Measurements from ENCODE around the gene PRIM2. TPM values are rescaled to one million over a fixed set of nuclear protein-coding genes. Genes with fewer than 3 reads are reported as not detected.
"Not testable (repeated sequence)": the region's sequence is repeated elsewhere in the genome, so short reads cannot be mapped to it uniquely, and the experiment has no call there.

The PRIM2 gene
- polyA plus RNA-seq, 6 donors from 2014 or later: 3.8 to 11.4 (median 8.8) TPM

DNA sequence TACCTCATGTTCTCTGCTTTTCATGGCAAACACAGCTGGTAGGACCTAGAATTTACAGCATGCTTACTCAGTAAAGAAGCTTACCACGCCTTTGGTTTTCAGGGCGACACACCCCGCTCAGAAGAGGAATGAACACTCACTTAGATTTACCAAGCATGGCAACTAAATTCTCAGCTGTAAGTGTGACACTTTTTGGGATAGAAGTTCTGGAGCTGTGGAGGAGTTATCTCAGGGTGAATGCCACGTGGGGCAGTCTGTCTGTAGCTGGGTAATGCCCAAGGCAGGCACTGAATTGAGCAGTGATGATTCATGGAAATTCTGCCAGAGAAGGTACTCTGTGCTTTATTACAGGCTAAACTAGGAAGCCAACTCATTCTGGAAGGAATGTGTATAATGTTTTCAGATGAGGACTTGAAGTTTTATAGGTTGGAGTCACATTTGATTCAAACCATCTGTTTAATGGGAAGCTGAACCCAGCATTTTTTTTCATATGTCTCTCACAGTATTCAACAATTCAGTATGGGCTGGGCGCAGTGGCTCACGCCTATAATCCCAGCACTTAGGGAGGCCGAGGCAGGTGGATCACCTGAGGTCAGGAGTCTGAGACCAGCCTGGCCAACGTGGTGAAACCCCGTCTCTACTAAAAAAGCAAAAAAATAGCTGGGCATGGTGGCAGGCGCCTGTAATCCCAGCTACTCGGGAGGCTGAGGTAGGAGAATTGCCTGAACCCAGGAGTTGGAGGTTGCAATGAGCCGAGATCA, 3.5 kb upstream of the PRIM2 start:
- Mint-ChIP-seq H3K27ac (peak overlapping the region in 1 of 6 donors; percentile 69), H3K4me1 (peaks cover 8 to 13% (median 9%) of the 10 kb centered on the region in 3 donors)
- no peak for ATAC-seq (ENCODE audit: low read depth in 2 of 2)

DNA sequence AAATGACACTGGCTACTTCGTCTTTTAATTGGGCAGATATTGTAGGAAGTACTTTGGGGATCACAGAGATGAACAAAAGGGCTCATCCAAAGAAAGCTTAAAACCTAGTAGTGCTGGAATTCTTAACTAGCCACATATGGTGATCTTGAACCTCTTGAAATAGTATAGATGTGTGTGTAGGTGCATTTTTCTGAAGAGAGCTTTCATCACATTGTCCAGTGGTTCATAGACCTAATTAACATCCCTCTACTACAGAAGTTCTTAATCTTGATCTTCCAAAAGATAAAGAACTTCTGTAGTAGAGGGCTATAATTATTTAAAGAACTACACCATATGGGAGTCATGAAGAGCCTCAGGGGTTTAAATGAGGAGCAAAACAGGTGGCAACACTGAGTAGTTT, 2.3 kb upstream of the PRIM2 start:
- Mint-ChIP-seq H3K4me1 (peaks cover 16 to 21% (median 18%) of the 10 kb centered on the region in 3 donors), H3K36me3 (no peaks in the 10 kb centered on the region), H3K27ac (no peak overlapping the region), H3K4me3 (no peak overlapping the region), H3K27me3 (peaks cover 0 to 7% (median 4%) of the 10 kb centered on the region in 3 donors), H3K9me3 (no peaks in the 10 kb centered on the region)
- no peak for DNase-seq
- ATAC-seq (ENCODE audit: low read depth in 2 of 2): no peak

More for the DNA sequence above, 3.5 kb upstream of the PRIM2 start:
- H3K9me3 Mint-ChIP-seq: no peaks in the 10 kb centered on the region
- peaks cover 0 to 7% (median 4%) of the 10 kb centered on the region in 3 donors for H3K27me3 Mint-ChIP-seq
- H3K36me3 Mint-ChIP-seq: no peaks in the 10 kb centered on the region
- no peak overlapping the region for H3K4me3 Mint-ChIP-seq
- DNase-seq: no peak

DNA sequence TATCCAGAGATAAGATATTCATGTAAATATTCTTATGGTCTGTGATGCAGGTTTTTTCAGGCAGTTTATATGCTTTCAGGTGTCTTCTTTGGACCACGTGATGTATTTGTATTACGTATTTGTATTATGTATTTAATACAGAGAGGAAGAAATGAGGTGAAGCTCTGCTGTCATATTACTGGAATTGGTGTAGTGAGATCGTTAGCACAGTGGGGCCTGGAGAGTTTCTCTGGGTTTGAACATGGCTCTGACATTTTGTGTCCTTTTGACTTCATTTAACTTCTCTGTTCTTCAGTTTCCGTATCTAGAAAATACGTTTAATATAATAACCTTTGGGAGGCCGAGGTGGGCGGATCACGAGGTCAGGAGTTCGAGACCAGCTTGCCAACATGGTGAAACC, 1.6 kb upstream of the PRIM2 start:
- Mint-ChIP-seq H3K36me3 (peaks cover 1 to 5% of the 10 kb centered on the region in 2 donors), H3K4me3 (no peak overlapping the region), H3K27me3 (peaks cover 0 to 7% (median 4%) of the 10 kb centered on the region in 3 donors), H3K27ac (no peak overlapping the region), H3K9me3 (no peaks in the 10 kb centered on the region), H3K4me1 (peaks cover 16 to 21% (median 18%) of the 10 kb centered on the region in 3 donors)
- no peak for DNase-seq
- no peak for ATAC-seq (ENCODE audit: low read depth in 2 of 2)

DNA sequence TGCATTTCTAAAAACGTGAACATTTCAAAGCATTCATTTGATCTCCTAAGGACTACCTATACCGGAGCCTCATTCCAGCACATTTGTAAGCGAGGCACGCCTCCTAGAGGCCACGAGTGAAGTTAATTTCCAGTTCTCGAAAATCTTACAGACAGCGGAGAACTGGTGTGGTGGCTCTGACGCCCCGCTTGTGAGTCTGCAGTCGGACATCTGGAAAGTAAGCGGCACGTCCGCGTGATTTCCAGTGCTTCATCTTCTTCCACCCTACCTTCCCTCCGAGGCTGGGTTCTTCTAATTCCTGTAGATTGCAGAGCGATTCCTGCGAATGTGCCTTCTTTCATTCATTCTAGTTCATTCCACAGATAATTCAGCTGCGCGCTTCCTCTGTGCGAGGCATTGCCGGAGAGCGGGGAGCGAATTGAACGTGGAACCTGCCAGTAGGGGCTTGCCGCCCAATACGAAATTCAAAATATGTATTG, 810 bp upstream of the PRIM2 start:
- H3K27me3 Mint-ChIP-seq: peaks cover 0 to 4% (median 3%) of the 10 kb centered on the region in 3 donors
- H3K27ac Mint-ChIP-seq: peak overlapping the region; percentile 86 to 98 (median 96)
- peak overlapping the region; percentile 87 to 100 (median 98) for H3K4me3 Mint-ChIP-seq
- ATAC-seq (ENCODE audit: low read depth in 2 of 2) (peak; percentile 83 to 84), DNase-seq (peak; percentile 78)
- no peaks in the 10 kb centered on the region for H3K9me3 Mint-ChIP-seq
- peaks cover 6 to 12% of the 10 kb centered on the region in 2 donors for H3K36me3 Mint-ChIP-seq
- peaks cover 16 to 25% (median 18%) of the 10 kb centered on the region in 3 donors for H3K4me1 Mint-ChIP-seq

DNA sequence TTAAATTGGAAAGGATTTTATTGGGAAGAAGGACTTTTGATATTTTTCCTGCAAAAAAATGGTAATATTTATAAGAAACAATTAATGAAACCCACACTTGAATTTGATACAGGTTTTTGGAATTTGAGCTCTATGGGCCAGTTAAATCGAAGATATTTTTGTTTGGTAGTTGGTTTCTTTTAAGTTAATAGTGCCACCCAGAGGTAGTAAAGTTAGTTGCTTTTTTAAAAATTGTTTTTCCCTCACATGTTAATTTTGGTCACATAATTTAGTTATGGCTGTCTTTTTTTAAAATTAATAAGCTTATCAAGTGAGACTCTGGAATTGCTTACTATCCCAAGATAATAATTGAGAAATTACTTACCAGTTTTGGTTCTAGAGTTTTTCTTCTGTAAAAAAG, 7.1 kb downstream of the PRIM2 start:
- H3K4me3 Mint-ChIP-seq: no peak overlapping the region
- no peak for DNase-seq
- H3K9me3 Mint-ChIP-seq: peaks cover 0 to 8% (median 6%) of the 10 kb centered on the region in 7 donors
- peaks cover 3 to 10% (median 6%) of the 10 kb centered on the region in 3 donors for H3K4me1 Mint-ChIP-seq
- peaks cover 29 to 49% of the 10 kb centered on the region in 2 donors for H3K36me3 Mint-ChIP-seq
- ATAC-seq (ENCODE audit: low read depth in 2 of 2): no peak
- H3K27ac Mint-ChIP-seq: peak overlapping the region in 1 of 6 donors; percentile 2
- no peaks in the 10 kb centered on the region for H3K27me3 Mint-ChIP-seq

DNA sequence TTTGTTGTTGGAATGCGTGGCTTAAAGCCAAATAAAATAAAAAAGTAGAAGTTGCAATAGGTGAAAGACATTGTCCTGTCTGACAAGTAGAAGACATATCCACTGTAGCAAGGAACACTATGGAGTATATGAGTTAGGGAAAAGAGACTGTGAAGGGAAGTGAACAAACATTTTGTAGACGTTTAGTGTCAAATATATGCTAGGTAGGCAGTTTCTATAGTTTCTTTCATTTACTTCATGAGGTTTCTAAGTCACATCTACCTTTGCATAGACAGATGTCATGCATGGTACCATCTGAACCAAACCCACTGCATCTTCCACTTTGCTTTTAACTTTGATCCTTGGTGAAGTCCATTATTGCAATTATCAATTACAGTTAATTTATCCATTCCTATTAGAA, 9.9 kb downstream of the PRIM2 start:
- no peaks in the 10 kb centered on the region for H3K27me3 Mint-ChIP-seq
- peaks cover 0 to 9% (median 4%) of the 10 kb centered on the region in 3 donors for H3K4me1 Mint-ChIP-seq
- DNase-seq (no peak), ATAC-seq (ENCODE audit: low read depth in 2 of 2) (no peak)
- no peak overlapping the region for H3K4me3 Mint-ChIP-seq
- H3K27ac Mint-ChIP-seq: peak overlapping the region in 1 of 6 donors; percentile 69
- H3K9me3 Mint-ChIP-seq: peaks cover 0 to 29% (median 24%) of the 10 kb centered on the region in 7 donors
- H3K36me3 Mint-ChIP-seq: peaks cover 49 to 57% of the 10 kb centered on the region in 2 donors

DNA sequence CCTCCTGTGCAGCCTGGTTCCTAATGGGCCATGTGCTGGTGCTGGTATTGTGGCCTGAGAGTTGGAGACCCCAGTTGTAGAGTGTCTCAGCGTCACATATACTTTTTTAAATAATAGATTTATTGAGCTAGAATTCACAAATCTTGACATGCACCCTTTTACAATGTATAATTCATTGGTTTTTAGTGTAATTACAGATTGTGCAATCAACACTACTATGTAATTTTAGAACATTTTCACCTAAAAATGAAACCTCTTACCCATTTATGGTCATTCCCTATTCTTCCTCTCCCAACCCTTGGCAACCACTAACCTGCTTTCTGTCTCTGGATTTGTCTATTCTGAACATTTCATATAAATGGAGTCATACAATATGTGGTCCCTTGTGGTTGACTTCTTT, 10.6 kb downstream of the PRIM2 start:
- Mint-ChIP-seq H3K4me3 (peak overlapping the region in 1 of 8 donors; percentile 16), H3K27ac (no peak overlapping the region), H3K9me3 (peaks cover 5 to 35% (median 28%) of the 10 kb centered on the region in 7 donors), H3K27me3 (no peaks in the 10 kb centered on the region), H3K4me1 (peaks cover 0 to 9% (median 4%) of the 10 kb centered on the region in 3 donors), H3K36me3 (peaks cover 57 to 61% of the 10 kb centered on the region in 2 donors)
- DNase-seq (no peak), ATAC-seq (ENCODE audit: low read depth in 2 of 2) (no peak)

DNA sequence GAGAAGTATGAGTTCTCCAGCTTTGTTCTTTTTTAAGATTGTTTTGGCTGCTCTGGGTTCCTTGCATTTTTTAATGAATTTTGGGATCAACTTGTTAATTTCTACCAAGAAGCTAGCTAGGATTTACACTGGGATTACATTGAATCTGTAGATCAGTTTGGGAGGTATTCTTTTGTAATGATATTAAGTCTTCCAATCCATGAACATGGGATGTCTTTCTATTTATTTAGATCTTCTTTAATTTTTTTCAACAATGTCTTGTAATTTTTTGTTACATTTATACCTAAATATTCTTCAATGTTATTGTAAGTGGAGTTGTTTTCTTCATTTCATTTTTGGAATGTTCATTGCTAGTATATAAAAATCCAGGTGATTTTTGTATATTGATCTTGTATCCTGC, 12.5 kb downstream of the PRIM2 start:
- peaks cover 0 to 9% (median 4%) of the 10 kb centered on the region in 3 donors for H3K4me1 Mint-ChIP-seq
- ATAC-seq (ENCODE audit: low read depth in 2 of 2): no peak
- H3K36me3 Mint-ChIP-seq: peaks cover 73 to 79% of the 10 kb centered on the region in 2 donors

DNA sequence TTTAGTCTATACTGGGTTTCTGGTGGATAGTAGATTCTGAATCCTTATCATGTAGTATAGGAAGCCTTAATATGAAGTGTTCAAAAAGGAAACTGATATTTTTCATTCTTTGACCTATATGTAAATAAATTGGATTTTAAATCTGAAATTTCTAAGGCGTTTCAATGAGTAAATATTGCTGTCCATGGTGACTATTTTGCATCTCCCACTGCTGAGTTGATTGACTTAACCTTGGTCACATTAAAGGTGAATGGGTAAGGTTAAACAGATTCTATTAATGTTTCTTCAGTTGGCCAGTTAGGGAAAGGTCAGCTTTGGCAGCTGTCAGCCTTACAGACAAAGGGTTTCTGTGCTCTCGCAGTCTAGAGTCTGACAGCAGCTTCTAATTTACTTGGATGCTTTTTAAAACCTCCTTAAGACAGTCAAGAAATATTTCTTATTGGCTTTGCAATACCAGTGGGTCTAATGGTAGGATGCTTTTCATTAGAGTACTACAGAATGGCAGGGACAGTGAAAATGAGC, 24.8 kb downstream of the PRIM2 start:
- no peaks in the 10 kb centered on the region for H3K27me3 Mint-ChIP-seq
- H3K9me3 Mint-ChIP-seq: peaks cover 0 to 2% (median 0%) of the 10 kb centered on the region in 7 donors
- H3K4me3 Mint-ChIP-seq: no peak overlapping the region
- peaks cover 6% of the 10 kb centered on the region in 2 donors for H3K36me3 Mint-ChIP-seq
- DNase-seq: no peak
- peak overlapping the region in 3 of 6 donors; percentile 5 to 39 (median 12) for H3K27ac Mint-ChIP-seq
- H3K4me1 Mint-ChIP-seq: peaks cover 6 to 17% (median 16%) of the 10 kb centered on the region in 3 donors
- ATAC-seq (ENCODE audit: low read depth in 2 of 2): no peak

More for the DNA sequence above, 12.5 kb downstream of the PRIM2 start:
- DNase-seq: no peak
- H3K27me3 Mint-ChIP-seq: no peaks in the 10 kb centered on the region
- peaks cover 9 to 35% (median 28%) of the 10 kb centered on the region in 7 donors for H3K9me3 Mint-ChIP-seq
- H3K4me3 Mint-ChIP-seq: no peak overlapping the region
- no peak overlapping the region for H3K27ac Mint-ChIP-seq

DNA sequence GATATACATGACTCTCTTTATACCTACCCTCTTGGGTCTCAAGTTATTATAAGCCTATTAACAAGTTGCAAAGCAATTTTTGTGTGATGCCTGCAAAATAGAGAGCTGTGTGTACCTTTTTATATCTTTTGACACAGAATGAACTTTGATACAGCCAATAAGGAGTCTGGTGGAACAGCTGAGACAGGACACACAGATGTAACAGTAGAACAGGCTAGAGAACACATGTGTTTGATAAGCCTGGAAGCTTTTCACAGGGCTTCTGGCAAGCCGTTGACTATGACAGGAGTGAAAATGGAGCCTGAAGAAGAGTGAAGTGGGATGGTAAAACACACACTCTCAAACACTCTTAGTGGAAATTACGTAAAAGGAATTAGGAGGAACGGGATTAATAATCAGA, 25.9 kb downstream of the PRIM2 start:
- H3K27ac Mint-ChIP-seq: peak overlapping the region in 2 of 6 donors; percentile 19 to 52
- not testable (repeated sequence) for H3K4me3 Mint-ChIP-seq; H3K27me3 Mint-ChIP-seq; ATAC-seq (ENCODE audit: low read depth in 2 of 2); H3K9me3 Mint-ChIP-seq; DNase-seq; H3K36me3 Mint-ChIP-seq
- peaks cover 15 to 20% (median 17%) of the 10 kb centered on the region in 3 donors for H3K4me1 Mint-ChIP-seq

DNA sequence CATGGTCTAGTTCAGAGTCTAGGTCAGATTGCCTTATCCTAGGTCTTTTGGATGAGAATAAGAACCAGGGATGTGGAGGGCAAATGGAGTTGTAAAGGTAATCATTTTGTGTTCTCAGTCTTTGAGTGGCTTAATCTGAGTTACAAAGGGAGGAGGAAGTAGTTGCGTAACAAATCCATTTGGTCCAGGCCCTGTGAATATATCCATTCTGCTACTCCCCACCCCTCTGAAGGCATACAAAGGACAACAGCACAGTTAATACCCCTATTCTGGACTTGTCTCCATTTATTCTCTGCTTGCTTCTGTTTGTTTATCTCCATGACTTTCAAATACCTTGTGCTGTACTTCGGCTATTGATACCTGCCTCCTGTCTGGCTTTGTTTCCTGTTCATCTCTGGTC, 29.3 kb downstream of the PRIM2 start:
- H3K9me3 Mint-ChIP-seq; ATAC-seq (ENCODE audit: low read depth in 2 of 2); H3K4me3 Mint-ChIP-seq; DNase-seq; H3K27me3 Mint-ChIP-seq; H3K36me3 Mint-ChIP-seq: not testable (repeated sequence)
- peaks cover 18 to 32% (median 25%) of the 10 kb centered on the region in 3 donors for H3K4me1 Mint-ChIP-seq
- peak overlapping the region in 2 of 6 donors; percentile 8 to 23 for H3K27ac Mint-ChIP-seq

DNA sequence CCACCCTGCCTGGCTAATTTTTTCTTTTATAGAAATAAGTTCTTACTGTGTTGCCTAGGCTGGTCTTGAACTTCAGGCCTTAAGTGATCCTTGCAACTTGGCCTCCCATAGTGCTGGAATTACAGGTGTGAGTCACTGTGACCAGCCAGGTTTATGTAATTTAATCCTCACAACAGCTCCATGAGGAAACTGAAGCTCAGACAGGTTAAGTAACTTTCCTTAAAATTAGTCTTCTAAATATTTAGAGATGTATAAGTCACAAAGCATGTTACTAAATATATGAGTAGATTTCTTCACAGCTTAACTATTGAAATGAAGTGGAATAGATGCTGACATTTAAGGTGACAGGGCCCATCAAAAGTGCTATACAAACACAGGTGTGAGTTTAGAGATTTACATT, 30.2 kb downstream of the PRIM2 start:
- peak overlapping the region in 1 of 6 donors; percentile 58 for H3K27ac Mint-ChIP-seq
- H3K9me3 Mint-ChIP-seq; H3K27me3 Mint-ChIP-seq; DNase-seq; H3K36me3 Mint-ChIP-seq; ATAC-seq (ENCODE audit: low read depth in 2 of 2): not testable (repeated sequence)
- H3K4me1 Mint-ChIP-seq: peaks cover 18 to 32% (median 25%) of the 10 kb centered on the region in 3 donors
- peak overlapping the region in 1 of 8 donors; percentile 55 for H3K4me3 Mint-ChIP-seq

DNA sequence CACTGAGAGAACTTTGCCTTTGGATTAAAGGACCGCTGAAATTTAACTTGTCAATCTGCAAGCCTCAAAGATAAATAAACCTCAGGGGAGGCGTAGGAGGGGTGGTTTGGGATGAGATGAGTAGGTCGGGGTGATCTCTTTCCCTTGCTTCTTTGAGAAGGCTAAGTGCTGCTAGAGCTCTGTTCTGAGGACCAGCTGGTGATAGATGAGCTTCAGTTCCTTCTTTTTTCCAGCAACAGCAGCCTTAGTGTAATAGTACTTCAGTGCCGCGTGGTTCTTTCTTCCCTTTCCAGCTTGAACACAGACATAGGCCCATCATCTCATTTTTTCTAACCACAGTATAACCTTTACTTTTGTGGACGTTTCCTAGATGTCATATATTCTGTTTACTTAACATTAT, 33.0 kb downstream of the PRIM2 start:
- DNase-seq, H3K36me3 Mint-ChIP-seq, H3K9me3 Mint-ChIP-seq, H3K27me3 Mint-ChIP-seq, H3K4me3 Mint-ChIP-seq: not testable (repeated sequence)
- peak in 1 of 2 donors; percentile 61 for ATAC-seq (ENCODE audit: low read depth in 2 of 2)
- H3K27ac Mint-ChIP-seq: peak overlapping the region in 4 of 6 donors; percentile 1 to 89 (median 66)
- peaks cover 13 to 32% (median 25%) of the 10 kb centered on the region in 3 donors for H3K4me1 Mint-ChIP-seq
